A549 (cell line): ENCODE measurements around the gene ADGRD1.

Source experiments
- CEBPB ChIP-seq, 2 experiments: fragments of >200 bp in 1 of 2; sonication (Bioruptor Twin) in 1 of 2; formaldehyde crosslinking in 1 of 2; IDR thresholded peaks; 2 replicates each; pipeline ENCODE4 v1.6.1; 2012 to 2016
- FOSB ChIP-seq: fragments of 250-450 bp; sonication (Bioruptor Pico); IDR thresholded peaks from 2 replicates; pipeline ENCODE4 v1.5.0; 2020; ENCODE audit warnings: mild to moderate bottlenecking, moderate library complexity
- MYC ChIP-seq: IDR thresholded peaks from 2 replicates; pipeline ENCODE4 v1.6.1; 2012; ENCODE audit warnings: mild to moderate bottlenecking, inconsistent platforms, low read length, improper control_type of control experiment, borderline replicate concordance
- TF ChIP-seq, protein P1 (sequence below): fragments of >200 bp; sonication (Bioruptor Twin); formaldehyde crosslinking; IDR thresholded peaks from 3 replicates; pipeline ENCODE4 v1.6.1; 2016
- TF ChIP-seq, protein P2 (sequence below): fragments of >200 bp; sonication (Bioruptor Twin); formaldehyde crosslinking; IDR thresholded peaks from 3 replicates; pipeline ENCODE4 v1.5.1; 2016
- TF ChIP-seq, protein P3 (sequence below): fragments of 200-600 bp; sonication (generic); IDR thresholded peaks from 2 replicates; pipeline ENCODE4 v1.6.1; 2016; ENCODE audit warnings: antibody characterized with exemption, mild to moderate bottlenecking, moderate library complexity
- TF ChIP-seq, protein P4 (sequence below): IDR thresholded peaks from 2 replicates; pipeline ENCODE4 v1.6.1; 2012

DNA sequence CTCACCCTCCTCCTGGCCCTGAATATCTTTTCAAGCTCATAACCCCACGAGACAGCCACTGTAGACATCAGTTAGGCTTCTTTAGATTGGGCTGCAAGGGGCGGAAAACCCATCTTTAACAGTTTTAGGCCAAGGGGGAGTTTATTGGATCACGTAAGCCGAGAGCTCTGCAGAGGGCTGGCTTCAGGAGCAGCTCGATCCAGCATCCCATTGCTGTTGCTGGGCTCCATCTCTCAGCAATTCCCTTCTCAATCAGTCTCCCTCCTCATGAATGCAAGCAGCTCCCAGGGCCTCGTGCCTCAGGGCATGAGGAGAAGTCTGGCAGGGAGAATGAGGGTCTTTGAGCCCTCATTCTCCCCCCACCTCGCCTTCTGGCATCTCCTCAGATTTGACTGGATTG lies 59.4 kb downstream of the ADGRD1 start:
- TF ChIP-seq, protein P1, sequence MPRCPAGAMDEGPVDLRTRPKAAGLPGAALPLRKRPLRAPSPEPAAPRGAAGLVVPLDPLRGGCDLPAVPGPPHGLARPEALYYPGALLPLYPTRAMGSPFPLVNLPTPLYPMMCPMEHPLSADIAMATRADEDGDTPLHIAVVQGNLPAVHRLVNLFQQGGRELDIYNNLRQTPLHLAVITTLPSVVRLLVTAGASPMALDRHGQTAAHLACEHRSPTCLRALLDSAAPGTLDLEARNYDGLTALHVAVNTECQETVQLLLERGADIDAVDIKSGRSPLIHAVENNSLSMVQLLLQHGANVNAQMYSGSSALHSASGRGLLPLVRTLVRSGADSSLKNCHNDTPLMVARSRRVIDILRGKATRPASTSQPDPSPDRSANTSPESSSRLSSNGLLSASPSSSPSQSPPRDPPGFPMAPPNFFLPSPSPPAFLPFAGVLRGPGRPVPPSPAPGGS, result no peak
- TF ChIP-seq, protein P2, sequence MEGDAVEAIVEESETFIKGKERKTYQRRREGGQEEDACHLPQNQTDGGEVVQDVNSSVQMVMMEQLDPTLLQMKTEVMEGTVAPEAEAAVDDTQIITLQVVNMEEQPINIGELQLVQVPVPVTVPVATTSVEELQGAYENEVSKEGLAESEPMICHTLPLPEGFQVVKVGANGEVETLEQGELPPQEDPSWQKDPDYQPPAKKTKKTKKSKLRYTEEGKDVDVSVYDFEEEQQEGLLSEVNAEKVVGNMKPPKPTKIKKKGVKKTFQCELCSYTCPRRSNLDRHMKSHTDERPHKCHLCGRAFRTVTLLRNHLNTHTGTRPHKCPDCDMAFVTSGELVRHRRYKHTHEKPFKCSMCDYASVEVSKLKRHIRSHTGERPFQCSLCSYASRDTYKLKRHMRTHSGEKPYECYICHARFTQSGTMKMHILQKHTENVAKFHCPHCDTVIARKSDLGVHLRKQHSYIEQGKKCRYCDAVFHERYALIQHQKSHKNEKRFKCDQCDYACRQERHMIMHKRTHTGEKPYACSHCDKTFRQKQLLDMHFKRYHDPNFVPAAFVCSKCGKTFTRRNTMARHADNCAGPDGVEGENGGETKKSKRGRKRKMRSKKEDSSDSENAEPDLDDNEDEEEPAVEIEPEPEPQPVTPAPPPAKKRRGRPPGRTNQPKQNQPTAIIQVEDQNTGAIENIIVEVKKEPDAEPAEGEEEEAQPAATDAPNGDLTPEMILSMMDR, result no peak
- no peak for TF ChIP-seq FOSB (CRISPR knock-in tag)
- TF ChIP-seq, protein P3, sequence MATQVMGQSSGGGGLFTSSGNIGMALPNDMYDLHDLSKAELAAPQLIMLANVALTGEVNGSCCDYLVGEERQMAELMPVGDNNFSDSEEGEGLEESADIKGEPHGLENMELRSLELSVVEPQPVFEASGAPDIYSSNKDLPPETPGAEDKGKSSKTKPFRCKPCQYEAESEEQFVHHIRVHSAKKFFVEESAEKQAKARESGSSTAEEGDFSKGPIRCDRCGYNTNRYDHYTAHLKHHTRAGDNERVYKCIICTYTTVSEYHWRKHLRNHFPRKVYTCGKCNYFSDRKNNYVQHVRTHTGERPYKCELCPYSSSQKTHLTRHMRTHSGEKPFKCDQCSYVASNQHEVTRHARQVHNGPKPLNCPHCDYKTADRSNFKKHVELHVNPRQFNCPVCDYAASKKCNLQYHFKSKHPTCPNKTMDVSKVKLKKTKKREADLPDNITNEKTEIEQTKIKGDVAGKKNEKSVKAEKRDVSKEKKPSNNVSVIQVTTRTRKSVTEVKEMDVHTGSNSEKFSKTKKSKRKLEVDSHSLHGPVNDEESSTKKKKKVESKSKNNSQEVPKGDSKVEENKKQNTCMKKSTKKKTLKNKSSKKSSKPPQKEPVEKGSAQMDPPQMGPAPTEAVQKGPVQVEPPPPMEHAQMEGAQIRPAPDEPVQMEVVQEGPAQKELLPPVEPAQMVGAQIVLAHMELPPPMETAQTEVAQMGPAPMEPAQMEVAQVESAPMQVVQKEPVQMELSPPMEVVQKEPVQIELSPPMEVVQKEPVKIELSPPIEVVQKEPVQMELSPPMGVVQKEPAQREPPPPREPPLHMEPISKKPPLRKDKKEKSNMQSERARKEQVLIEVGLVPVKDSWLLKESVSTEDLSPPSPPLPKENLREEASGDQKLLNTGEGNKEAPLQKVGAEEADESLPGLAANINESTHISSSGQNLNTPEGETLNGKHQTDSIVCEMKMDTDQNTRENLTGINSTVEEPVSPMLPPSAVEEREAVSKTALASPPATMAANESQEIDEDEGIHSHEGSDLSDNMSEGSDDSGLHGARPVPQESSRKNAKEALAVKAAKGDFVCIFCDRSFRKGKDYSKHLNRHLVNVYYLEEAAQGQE, result no peak
- TF ChIP-seq, protein P4, sequence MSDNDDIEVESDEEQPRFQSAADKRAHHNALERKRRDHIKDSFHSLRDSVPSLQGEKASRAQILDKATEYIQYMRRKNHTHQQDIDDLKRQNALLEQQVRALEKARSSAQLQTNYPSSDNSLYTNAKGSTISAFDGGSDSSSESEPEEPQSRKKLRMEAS, result no peak
- no peak for TF ChIP-seq CEBPB (IDR thresholded peaks at IDR 0.05)
- no peak for TF ChIP-seq MYC
